Ishikawa (cell line): ENCODE measurements around the gene MT1H.
A peak's percentile ranks its signal among the peaks of the same experiment; 100 is the strongest.

ENCODE experiments used
- CREB1 ChIP-seq: IDR thresholded peaks from 2 replicates; pipeline ENCODE4 v1.6.1; 2012; ENCODE audit warnings: low read depth
- EGR1 ChIP-seq: IDR thresholded peaks from 2 replicates; pipeline ENCODE4 v1.6.1; 2012
- EP300 ChIP-seq: IDR thresholded peaks from 2 replicates; pipeline ENCODE4 v1.6.1; 2012; ENCODE audit warnings: borderline replicate concordance
- FOXM1 ChIP-seq: IDR thresholded peaks from 2 replicates; pipeline ENCODE4 v1.6.1; 2012; ENCODE audit warnings: low read depth, borderline replicate concordance
- NFIC ChIP-seq: IDR thresholded peaks from 2 replicates; pipeline ENCODE4 v1.6.1; 2012
- RAD21 ChIP-seq: IDR thresholded peaks from 2 replicates; pipeline ENCODE4 v1.6.1; 2012; ENCODE audit warnings: low read depth
- TAF1 ChIP-seq: IDR thresholded peaks from 2 replicates; pipeline ENCODE4 v1.6.1; 2012; ENCODE audit warnings: low read depth, mild to moderate bottlenecking
- TCF12 ChIP-seq: IDR thresholded peaks from 2 replicates; pipeline ENCODE4 v1.6.1; 2012; ENCODE audit warnings: low read depth
- TEAD4 ChIP-seq: IDR thresholded peaks from 2 replicates; pipeline ENCODE4 v1.6.1; 2012
- USF1 ChIP-seq: IDR thresholded peaks from 2 replicates; pipeline ENCODE4 v1.6.1; 2012
- YY1 ChIP-seq: IDR thresholded peaks from 2 replicates; pipeline ENCODE4 v1.6.1; 2012; ENCODE audit warnings: low read depth
- ZBTB7A ChIP-seq: IDR thresholded peaks from 2 replicates; pipeline ENCODE4 v1.6.1; 2012; ENCODE audit warnings: low read depth
- TF ChIP-seq, protein P1 (sequence below): IDR thresholded peaks from 2 replicates; pipeline ENCODE4 v1.6.1; 2012; ENCODE audit warnings: low read depth, mild to moderate bottlenecking
- TF ChIP-seq, protein P2 (sequence below): IDR thresholded peaks from 2 replicates; pipeline ENCODE4 v1.6.1; 2012

Gene MT1H

GRCh38 chr16:56672761-56673536 is 3.3 kb downstream of the MT1H start:
- TF ChIP-seq USF1: no peak
- no peak for TF ChIP-seq EGR1
- no peak for TF ChIP-seq TAF1
- TF ChIP-seq CREB1: no peak
- no peak for TF ChIP-seq EP300
- no peak for TF ChIP-seq TEAD4
- TF ChIP-seq, protein P1, sequence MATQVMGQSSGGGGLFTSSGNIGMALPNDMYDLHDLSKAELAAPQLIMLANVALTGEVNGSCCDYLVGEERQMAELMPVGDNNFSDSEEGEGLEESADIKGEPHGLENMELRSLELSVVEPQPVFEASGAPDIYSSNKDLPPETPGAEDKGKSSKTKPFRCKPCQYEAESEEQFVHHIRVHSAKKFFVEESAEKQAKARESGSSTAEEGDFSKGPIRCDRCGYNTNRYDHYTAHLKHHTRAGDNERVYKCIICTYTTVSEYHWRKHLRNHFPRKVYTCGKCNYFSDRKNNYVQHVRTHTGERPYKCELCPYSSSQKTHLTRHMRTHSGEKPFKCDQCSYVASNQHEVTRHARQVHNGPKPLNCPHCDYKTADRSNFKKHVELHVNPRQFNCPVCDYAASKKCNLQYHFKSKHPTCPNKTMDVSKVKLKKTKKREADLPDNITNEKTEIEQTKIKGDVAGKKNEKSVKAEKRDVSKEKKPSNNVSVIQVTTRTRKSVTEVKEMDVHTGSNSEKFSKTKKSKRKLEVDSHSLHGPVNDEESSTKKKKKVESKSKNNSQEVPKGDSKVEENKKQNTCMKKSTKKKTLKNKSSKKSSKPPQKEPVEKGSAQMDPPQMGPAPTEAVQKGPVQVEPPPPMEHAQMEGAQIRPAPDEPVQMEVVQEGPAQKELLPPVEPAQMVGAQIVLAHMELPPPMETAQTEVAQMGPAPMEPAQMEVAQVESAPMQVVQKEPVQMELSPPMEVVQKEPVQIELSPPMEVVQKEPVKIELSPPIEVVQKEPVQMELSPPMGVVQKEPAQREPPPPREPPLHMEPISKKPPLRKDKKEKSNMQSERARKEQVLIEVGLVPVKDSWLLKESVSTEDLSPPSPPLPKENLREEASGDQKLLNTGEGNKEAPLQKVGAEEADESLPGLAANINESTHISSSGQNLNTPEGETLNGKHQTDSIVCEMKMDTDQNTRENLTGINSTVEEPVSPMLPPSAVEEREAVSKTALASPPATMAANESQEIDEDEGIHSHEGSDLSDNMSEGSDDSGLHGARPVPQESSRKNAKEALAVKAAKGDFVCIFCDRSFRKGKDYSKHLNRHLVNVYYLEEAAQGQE: no peak
- TF ChIP-seq, protein P2, sequence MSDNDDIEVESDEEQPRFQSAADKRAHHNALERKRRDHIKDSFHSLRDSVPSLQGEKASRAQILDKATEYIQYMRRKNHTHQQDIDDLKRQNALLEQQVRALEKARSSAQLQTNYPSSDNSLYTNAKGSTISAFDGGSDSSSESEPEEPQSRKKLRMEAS: no peak

GRCh38 chr16:56673921-56674320 is 4.3 kb downstream of the MT1H start:
- TF ChIP-seq TCF12: no peak
- TF ChIP-seq FOXM1: no peak
- peak; percentile 43 for TF ChIP-seq RAD21

DNA sequence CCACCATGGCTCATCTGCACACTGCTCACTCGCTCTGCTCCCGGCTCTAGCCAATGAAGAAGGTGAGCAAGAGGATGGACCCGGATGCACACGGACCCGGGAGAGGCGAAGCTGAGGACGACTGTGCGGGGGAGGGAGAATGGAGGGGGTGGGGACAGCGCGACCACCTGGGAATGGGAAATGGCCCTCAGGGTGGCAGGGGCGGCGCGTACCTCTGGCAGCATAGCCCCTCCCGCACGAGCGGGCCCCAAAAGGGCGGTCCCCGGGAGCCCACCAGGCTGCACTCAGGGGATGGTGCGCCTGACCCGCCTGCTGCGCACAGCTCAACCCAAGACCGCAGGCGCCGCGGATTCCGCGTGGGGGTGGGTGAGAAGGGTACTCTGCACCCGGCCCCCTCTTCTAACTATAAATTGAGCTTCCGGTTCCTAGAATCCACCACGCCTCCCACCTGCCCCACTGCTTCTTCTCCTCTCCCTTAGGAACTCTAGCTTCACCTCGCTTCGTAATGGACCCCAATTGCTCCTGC is 6.1 kb downstream of the MT1H start:
- TF ChIP-seq FOXM1: no peak
- no peak for TF ChIP-seq YY1

DNA sequence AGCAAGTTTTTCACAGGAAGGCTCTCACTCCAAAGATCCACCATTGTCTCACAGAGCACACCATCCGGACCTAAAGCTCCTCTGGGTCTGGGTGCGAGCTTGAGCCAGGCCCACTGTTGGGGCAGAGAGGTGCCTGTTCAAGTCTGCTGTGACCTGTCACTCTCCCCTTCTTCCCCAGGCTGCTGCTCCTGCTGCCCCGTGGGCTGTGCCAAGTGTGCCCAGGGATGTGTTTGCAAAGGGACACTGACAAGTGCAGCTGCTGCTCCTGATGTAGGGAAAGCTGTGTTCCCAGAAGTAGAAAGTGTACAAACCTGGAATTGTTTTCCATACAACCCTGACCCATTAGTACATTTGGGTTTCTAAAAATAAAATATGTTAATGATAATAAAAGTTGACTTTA is 7.9 kb downstream of the MT1H start:
- TF ChIP-seq USF1 (no peak), ZBTB7A (no peak), FOXM1 (no peak)

GRCh38 chr16:56679078-56679730 is 9.6 kb downstream of the MT1H start:
- no peak for TF ChIP-seq EP300
- no peak for TF ChIP-seq YY1
- no peak for TF ChIP-seq USF1
- no peak for TF ChIP-seq ZBTB7A
- TF ChIP-seq TCF12: no peak
- no peak for TF ChIP-seq CREB1
- TF ChIP-seq NFIC: no peak
- TF ChIP-seq EGR1: no peak
- TF ChIP-seq TEAD4: no peak
- no peak for TF ChIP-seq TAF1
- TF ChIP-seq, protein P1: no peak
- TF ChIP-seq RAD21: no peak
- no peak for TF ChIP-seq FOXM1

DNA sequence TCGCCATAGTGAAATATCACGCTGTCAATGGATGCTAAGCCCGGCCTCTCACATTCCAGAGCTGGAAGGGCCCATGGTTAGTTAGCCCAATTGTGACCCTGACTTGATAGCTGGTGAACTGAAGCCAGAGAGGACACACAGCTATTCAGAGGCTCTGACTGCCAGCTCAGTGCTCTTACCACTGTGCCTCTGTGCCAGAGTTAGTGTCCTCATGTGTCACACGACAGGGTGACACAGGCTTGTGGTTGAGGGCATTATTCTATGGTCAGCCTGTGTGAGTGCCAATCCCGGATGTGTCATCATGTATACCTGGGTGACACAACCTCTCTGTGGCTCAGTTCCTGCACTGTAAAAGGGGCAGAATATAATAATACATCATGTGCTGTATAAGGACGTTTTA is 10.2 kb downstream of the MT1H start:
- TF ChIP-seq, protein P1: no peak
- TF ChIP-seq TCF12 (no peak), TEAD4 (no peak), NFIC (no peak), FOXM1 (no peak), USF1 (no peak)
